ENCODE results near the gene DIAPH3. TPM values are rescaled to one million over a fixed set of nuclear protein-coding genes. Genes with fewer than 3 reads are reported as not detected.
"Not testable (repeated sequence)": the region's sequence is repeated elsewhere in the genome, so short reads cannot be mapped to it uniquely, and the experiment has no call there.

DIAPH3 gene, protein sequence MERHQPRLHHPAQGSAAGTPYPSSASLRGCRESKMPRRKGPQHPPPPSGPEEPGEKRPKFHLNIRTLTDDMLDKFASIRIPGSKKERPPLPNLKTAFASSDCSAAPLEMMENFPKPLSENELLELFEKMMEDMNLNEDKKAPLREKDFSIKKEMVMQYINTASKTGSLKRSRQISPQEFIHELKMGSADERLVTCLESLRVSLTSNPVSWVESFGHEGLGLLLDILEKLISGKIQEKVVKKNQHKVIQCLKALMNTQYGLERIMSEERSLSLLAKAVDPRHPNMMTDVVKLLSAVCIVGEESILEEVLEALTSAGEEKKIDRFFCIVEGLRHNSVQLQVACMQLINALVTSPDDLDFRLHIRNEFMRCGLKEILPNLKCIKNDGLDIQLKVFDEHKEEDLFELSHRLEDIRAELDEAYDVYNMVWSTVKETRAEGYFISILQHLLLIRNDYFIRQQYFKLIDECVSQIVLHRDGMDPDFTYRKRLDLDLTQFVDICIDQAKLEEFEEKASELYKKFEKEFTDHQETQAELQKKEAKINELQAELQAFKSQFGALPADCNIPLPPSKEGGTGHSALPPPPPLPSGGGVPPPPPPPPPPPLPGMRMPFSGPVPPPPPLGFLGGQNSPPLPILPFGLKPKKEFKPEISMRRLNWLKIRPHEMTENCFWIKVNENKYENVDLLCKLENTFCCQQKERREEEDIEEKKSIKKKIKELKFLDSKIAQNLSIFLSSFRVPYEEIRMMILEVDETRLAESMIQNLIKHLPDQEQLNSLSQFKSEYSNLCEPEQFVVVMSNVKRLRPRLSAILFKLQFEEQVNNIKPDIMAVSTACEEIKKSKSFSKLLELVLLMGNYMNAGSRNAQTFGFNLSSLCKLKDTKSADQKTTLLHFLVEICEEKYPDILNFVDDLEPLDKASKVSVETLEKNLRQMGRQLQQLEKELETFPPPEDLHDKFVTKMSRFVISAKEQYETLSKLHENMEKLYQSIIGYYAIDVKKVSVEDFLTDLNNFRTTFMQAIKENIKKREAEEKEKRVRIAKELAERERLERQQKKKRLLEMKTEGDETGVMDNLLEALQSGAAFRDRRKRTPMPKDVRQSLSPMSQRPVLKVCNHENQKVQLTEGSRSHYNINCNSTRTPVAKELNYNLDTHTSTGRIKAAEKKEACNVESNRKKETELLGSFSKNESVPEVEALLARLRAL
- total RNA-seq (2014; rRNA removed; shearing (Covaris generic)) = 15.4 and 19.4 TPM in 2 replicates

DNA sequence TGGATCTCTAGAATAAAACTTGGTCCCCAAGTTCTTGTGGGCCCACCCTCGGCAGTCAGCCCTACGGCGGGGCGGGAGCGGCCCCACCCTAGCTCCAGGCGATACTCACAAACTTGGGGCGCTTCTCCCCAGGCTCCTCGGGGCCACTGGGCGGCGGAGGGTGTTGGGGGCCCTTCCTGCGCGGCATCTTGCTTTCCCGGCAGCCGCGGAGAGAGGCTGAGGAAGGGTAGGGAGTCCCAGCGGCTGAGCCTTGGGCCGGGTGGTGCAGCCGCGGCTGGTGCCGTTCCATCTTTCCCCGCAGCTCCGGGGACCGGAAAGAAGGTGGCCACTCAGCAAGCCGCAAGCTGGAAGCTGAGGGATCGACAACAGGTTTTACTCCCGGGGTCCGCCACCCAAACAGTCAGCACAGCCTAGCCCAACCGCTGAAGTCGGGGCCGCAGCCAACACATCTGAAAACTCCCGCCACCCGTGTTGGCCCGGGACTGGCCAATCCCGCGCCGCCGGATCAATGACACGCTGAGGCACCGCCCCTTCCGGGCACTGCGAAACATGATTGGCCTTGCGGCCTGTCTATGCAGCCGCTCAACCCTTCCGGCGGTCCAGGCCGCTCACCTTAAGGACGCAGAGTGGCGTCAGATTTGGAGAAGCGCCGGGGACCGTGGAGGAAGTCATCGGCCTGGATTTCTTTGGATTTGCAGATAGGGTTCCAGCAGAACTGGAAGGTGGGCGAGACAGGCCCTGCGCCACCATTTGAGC, at the start of gene DIAPH3:
DIAPH3 (minus strand) TSS at position 451 of the 756 bp plus-strand sequence; CDS start at position 289, 162 bp downstream.
- peak; percentile 92 for DNase-seq

GRCh38 chr13:60213236-60213744, 49.6 kb upstream of the DIAPH3 start:
- no peaks in the 10 kb centered on the region for H3K36me3 ChIP-seq (replicated peaks; ENCODE audit: control insufficient read depth, insufficient read depth, low read length)
- no peak overlapping the region for H3K4me3 ChIP-seq (ENCODE audit: insufficient read depth, low read depth, low read length)
- no peaks in the 10 kb centered on the region for H3K27me3 ChIP-seq (ENCODE audit: control insufficient read depth, insufficient read depth, low read length)
- no peak for DNase-seq

More for the DNA sequence above, at the start of gene DIAPH3:
- Histone ChIP-seq H3K27me3 (ENCODE audit: control insufficient read depth, insufficient read depth, low read length) (no peaks in the 10 kb centered on the region), H3K36me3 (replicated peaks; ENCODE audit: control insufficient read depth, insufficient read depth, low read length) (peaks cover 3% of the 10 kb centered on the region), H3K4me3 (ENCODE audit: insufficient read depth, low read depth, low read length) (peak within 1 kb of the TSS; percentile 85)

DNA sequence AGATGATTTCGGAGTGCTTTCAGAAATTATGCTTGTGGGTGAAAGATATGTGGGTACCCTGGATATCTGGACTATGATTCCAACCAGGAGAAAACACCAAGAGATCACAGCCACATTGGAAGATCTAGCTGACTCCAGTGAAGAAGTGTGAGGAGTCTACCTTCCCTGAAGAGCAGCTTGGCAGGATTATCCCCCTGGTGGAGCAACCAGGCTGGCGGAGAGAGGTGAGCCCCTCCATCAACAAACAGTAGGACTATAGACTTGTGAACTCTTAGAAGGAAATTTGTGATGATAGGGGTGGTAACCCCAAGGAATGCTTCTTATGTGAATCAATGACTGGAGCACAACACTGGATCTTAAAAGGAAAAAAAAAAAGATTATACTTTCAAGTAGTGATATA, 47.8 kb upstream of the DIAPH3 start:
- DNase-seq = peak; percentile 31

GRCh38 chr13:60210510-60211330, 47.0 kb upstream of the DIAPH3 start:
- Histone ChIP-seq H3K36me3 (replicated peaks; ENCODE audit: control insufficient read depth, insufficient read depth, low read length) (no peaks in the 10 kb centered on the region), H3K27me3 (ENCODE audit: control insufficient read depth, insufficient read depth, low read length) (no peaks in the 10 kb centered on the region), H3K4me3 (ENCODE audit: insufficient read depth, low read depth, low read length) (no peak overlapping the region)
- DNase-seq = no peak

More for the DNA sequence above, 47.8 kb upstream of the DIAPH3 start:
- Histone ChIP-seq H3K27me3 (ENCODE audit: control insufficient read depth, insufficient read depth, low read length) (no peaks in the 10 kb centered on the region), H3K4me3 (ENCODE audit: insufficient read depth, low read depth, low read length) (no peak overlapping the region), H3K36me3 (replicated peaks; ENCODE audit: control insufficient read depth, insufficient read depth, low read length) (no peaks in the 10 kb centered on the region)

DNA sequence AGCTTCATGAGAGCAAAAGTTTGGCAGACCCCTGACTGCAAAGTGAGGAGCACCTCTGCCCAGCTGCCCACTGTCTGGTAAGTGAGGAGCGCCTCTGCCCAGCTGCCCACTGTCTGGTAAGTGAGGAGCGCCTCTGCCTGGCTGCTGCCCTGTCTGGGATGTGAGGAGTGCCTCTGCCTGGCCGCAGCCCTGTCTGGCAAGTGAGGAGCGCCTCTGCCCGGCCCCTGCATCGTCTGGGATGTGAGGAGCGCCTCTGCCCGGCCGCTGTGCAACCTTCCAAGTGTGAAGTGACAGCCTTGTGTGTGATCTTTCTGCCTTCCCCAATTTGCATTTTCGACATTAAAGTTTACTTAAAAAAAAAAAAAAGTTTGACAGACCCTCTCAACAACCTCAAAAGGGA, 41.8 kb upstream of the DIAPH3 start:
- H3K36me3 ChIP-seq (replicated peaks; ENCODE audit: control insufficient read depth, insufficient read depth, low read length); DNase-seq; H3K4me3 ChIP-seq (ENCODE audit: insufficient read depth, low read depth, low read length); H3K27me3 ChIP-seq (ENCODE audit: control insufficient read depth, insufficient read depth, low read length): not testable (repeated sequence)

DNA sequence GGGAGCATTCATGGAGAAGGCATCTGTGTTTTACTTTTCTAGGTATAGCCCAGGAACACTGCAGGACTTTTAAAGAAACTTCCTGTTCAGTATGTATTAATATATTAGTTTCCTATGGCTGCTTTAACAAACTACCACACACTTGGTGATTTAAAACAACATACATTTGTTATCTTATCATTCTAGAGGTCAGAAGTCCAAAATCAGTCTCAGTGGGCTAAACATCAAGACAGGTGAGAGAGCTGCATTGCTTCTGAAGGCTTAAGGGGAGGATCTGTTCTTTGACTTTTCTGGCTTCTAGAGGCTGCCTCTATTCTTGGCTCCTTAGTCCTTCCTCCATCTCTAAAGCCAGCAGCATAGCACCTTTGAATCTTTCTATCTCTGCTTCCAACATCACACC, 37.6 kb upstream of the DIAPH3 start:
- Histone ChIP-seq H3K27me3 (ENCODE audit: control insufficient read depth, insufficient read depth, low read length) (no peaks in the 10 kb centered on the region), H3K4me3 (ENCODE audit: insufficient read depth, low read depth, low read length) (no peak overlapping the region), H3K36me3 (replicated peaks; ENCODE audit: control insufficient read depth, insufficient read depth, low read length) (no peaks in the 10 kb centered on the region)
- no peak for DNase-seq

DNA sequence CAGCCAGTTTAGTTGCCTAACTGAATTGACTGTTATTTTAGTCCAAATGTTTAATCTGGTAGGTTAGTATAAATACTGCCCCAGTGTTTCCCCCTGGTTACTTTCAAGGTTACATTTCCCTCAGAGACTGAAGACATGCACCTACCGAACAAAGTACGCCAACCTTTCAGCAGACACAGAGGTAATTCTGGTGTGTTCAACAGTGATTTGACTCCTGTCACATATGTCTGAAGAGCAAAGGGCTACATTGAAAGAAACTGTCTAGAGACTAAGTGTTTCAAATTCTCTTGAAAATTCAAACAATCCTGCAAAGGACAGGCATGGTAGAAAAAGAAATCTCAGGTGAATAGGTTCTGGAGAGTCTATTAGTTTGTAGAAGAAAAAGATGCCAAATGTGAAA, 32.2 kb upstream of the DIAPH3 start:
- not testable (repeated sequence) for H3K27me3 ChIP-seq (ENCODE audit: control insufficient read depth, insufficient read depth, low read length); DNase-seq; H3K4me3 ChIP-seq (ENCODE audit: insufficient read depth, low read depth, low read length); H3K36me3 ChIP-seq (replicated peaks; ENCODE audit: control insufficient read depth, insufficient read depth, low read length)

- Histone ChIP-seq H3K36me3 (replicated peaks; ENCODE audit: control insufficient read depth, insufficient read depth, low read length) (no peaks in the 10 kb centered on the region), H3K27me3 (ENCODE audit: control insufficient read depth, insufficient read depth, low read length) (no peaks in the 10 kb centered on the region; the same call in 1 of the 2 replicates), H3K4me3 (ENCODE audit: insufficient read depth, low read depth, low read length) (no peak overlapping the region)
- DNase-seq = no peak
Observed at GRCh38 chr13:60182907-60183306, 19.2 kb upstream of the DIAPH3 start.

DNA sequence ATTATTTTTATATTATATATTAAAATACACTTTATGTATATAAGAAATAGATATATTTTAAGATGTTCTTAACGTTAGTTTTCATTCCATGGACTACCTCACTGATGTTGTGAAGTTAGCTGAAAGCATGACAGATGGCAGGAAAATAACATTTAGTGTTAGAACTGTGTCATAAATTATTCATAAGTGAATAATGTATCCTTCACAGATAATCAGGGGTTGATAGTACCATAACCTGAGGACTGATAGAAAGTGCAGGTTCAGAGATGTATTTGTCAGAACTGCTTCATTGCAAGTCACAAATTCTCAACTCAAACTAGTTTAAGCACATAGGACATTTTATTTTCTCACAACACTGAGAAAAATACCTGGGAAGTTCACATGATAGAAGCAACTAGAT, 14.6 kb upstream of the DIAPH3 start:
- DNase-seq = no peak
- H3K27me3 ChIP-seq (ENCODE audit: control insufficient read depth, insufficient read depth, low read length) = no peaks in the 10 kb centered on the region
- H3K36me3 ChIP-seq (replicated peaks; ENCODE audit: control insufficient read depth, insufficient read depth, low read length) = no peaks in the 10 kb centered on the region
- no peak overlapping the region for H3K4me3 ChIP-seq (ENCODE audit: insufficient read depth, low read depth, low read length)

DNA sequence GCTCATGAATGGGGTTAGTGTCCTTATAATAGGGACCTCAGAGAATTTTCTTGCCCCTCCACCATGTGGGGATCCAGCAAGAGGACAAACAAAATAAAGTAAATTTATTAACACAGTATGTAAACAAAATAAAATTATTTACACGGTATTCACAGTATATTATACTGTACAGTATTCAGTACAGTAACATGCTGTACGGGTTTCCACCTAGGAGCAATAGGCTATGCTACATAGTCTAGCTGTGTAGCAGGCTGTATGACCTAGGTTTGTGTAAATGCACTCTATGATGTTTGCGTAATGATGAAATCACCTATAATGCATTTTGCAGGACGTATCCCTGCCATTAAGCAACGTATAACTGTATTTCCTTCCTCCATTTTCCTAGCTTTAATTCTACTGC, 11.8 kb upstream of the DIAPH3 start:
- no peak for DNase-seq
- Histone ChIP-seq H3K4me3 (ENCODE audit: insufficient read depth, low read depth, low read length) (no peak overlapping the region), H3K27me3 (ENCODE audit: control insufficient read depth, insufficient read depth, low read length) (no peaks in the 10 kb centered on the region), H3K36me3 (replicated peaks; ENCODE audit: control insufficient read depth, insufficient read depth, low read length) (no peaks in the 10 kb centered on the region)

DNA sequence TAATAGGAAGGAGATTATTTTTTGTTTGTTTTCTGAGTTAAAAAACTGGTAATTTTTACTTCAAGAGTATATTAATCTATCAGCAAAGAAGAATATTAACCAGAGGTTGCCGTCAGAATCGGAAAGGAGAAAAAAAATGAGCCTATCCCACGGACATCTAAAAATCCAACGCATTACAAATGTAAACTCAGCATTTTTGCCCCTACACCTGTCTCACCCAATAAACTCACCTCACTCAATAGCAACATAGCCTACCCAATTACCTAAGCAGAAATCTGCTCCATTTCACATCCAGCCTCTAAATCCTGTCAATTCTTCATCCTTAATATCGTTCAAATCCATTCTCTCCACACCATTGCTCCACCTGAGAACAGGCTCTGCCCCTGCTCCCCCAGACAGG, 10.4 kb upstream of the DIAPH3 start:
- Histone ChIP-seq H3K4me3 (ENCODE audit: insufficient read depth, low read depth, low read length) (no peak overlapping the region), H3K27me3 (ENCODE audit: control insufficient read depth, insufficient read depth, low read length) (no peaks in the 10 kb centered on the region), H3K36me3 (replicated peaks; ENCODE audit: control insufficient read depth, insufficient read depth, low read length) (no peaks in the 10 kb centered on the region)
- DNase-seq = no peak

- DNase-seq = no peak
- Histone ChIP-seq H3K4me3 (ENCODE audit: insufficient read depth, low read depth, low read length) (no peak overlapping the region), H3K27me3 (ENCODE audit: control insufficient read depth, insufficient read depth, low read length) (no peaks in the 10 kb centered on the region), H3K36me3 (replicated peaks; ENCODE audit: control insufficient read depth, insufficient read depth, low read length) (no peaks in the 10 kb centered on the region)
Observed at GRCh38 chr13:60172111-60172510, 8.4 kb upstream of the DIAPH3 start.

DNA sequence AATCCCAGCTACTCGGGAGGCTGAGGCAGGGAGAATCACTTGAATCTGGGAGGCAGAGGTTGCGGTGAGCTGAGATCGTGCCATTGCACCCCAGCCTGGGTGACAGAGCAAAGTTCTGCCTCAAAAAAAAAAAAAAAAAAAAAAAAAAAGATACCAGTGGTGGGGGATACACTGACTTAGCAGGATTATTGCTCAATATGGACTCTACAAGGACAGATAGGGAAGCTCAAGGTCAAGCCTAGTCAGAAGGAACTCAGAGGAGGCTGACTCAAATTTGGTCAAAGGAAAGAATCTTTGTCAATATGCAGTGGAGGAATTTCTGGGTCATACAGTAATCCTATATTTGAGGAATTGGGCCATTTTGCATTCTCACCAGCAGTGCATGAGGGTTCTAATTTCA, 6.7 kb upstream of the DIAPH3 start:
- Histone ChIP-seq H3K36me3 (replicated peaks; ENCODE audit: control insufficient read depth, insufficient read depth, low read length) (no peaks in the 10 kb centered on the region), H3K4me3 (ENCODE audit: insufficient read depth, low read depth, low read length) (no peak overlapping the region), H3K27me3 (ENCODE audit: control insufficient read depth, insufficient read depth, low read length) (no peaks in the 10 kb centered on the region)
- DNase-seq = no peak

Measured in H7 (cell line).